ENCODE measurements around the gene EOLA2.
"Not testable (repeated sequence)": the region's sequence is repeated elsewhere in the genome, so short reads cannot be mapped to it uniquely, and the experiment has no call there.

The EOLA2 gene

GRCh38 chrX:149940674-149941024, 2.4 kb upstream of the EOLA2 start:
- not testable (repeated sequence) for H3K4me1 ChIP-seq (ENCODE audit: insufficient read depth, low read length); H3K9ac ChIP-seq (ENCODE audit: low read depth, low read length)

DNA sequence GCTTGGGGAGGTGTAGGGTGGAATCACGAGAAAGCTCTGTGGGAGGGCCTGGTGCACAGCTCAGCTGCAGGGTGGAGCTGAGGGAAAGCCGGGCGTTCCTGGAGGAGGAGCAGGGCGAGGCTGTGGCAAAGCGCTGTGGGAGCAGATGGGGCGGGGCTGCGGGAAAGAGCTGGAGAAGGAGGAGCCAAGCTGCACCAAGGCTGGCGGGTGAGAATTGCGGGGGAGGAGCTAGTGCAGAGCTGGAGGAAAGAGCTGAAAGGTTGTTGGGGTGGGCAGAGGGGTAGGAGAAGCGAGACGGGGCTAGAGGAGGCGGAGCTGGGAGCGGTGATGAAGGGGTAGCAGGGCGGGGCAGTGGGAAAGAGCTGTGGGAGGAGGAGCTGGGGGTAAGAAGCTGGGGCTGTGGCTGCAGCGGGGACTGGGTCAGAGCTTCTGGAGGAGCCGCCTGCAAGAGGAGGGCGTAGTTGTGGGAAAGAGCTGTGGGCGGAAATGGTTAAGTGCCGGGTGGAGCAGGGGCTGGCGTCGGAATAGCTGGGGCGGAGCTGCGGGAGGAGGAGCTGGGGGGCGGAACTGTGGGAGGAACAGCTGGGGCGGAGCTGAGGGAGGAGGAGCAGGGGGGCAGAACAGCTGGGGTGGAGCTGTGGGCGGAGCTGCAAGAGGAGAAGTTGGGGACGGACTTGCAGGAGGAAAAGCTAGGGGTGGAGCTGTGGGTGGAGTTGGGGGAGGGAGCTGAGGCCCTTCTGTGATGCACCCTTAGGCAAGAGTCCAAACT, 1.8 kb upstream of the EOLA2 start:
- no peaks in the 10 kb centered on the region for H3K36me3 ChIP-seq (ENCODE audit: insufficient read depth, low read length)
- peak overlapping the region; percentile 82 for H3K9ac ChIP-seq (ENCODE audit: low read depth, low read length)
- H3K4me1 ChIP-seq (ENCODE audit: insufficient read depth, low read length) = no peaks in the 10 kb centered on the region; the same call in 1 of the 2 replicates
- no peaks in the 10 kb centered on the region for H3K9me3 ChIP-seq (ENCODE audit: control insufficient read depth, insufficient read depth, low read length)

More at GRCh38 chrX:149940674-149941024, 2.4 kb upstream of the EOLA2 start:
- not testable (repeated sequence) for H3K36me3 ChIP-seq (ENCODE audit: insufficient read depth, low read length); H3K9me3 ChIP-seq (ENCODE audit: control insufficient read depth, insufficient read depth, low read length)

DNA sequence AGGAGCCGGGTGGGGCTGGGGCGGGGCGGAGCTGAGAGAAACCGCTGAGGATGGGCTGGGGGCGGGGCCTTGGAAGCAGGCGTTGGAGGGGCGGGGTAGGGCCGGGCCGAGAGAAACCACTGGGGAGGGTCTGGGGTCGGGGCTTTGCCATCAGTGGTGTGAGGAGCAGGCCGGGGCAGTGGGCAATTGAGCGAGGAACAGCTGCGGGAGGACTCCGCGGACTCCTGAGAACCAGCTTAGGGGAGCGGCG, 1.3 kb upstream of the EOLA2 start:
- Histone ChIP-seq H3K4me1 (ENCODE audit: insufficient read depth, low read length) (no peaks in the 10 kb centered on the region; the same call in 1 of the 2 replicates), H3K9ac (ENCODE audit: low read depth, low read length) (peak overlapping the region; percentile 82), H3K36me3 (ENCODE audit: insufficient read depth, low read length) (no peaks in the 10 kb centered on the region), H3K9me3 (ENCODE audit: control insufficient read depth, insufficient read depth, low read length) (no peaks in the 10 kb centered on the region)

- no peaks in the 10 kb centered on the region; the same call in 1 of the 2 replicates for H3K4me1 ChIP-seq (ENCODE audit: insufficient read depth, low read length)
- peak overlapping the region; percentile 76; the same call in 1 of the 2 replicates for H3K9ac ChIP-seq (ENCODE audit: low read depth, low read length)
- no peaks in the 10 kb centered on the region for H3K36me3 ChIP-seq (ENCODE audit: insufficient read depth, low read length)
- no peaks in the 10 kb centered on the region for H3K9me3 ChIP-seq (ENCODE audit: control insufficient read depth, insufficient read depth, low read length)
Measured at GRCh38 chrX:149938881-149939654, 777 bp upstream of the EOLA2 start.

GRCh38 chrX:149937871-149938426, 342 bp downstream of the EOLA2 start:
- H3K9me3 ChIP-seq (ENCODE audit: control insufficient read depth, insufficient read depth, low read length) = no peaks in the 10 kb centered on the region
- peak overlapping the region; percentile 76 for H3K9ac ChIP-seq (ENCODE audit: low read depth, low read length)
- no peaks in the 10 kb centered on the region for H3K36me3 ChIP-seq (ENCODE audit: insufficient read depth, low read length)
- H3K4me1 ChIP-seq (ENCODE audit: insufficient read depth, low read length) = no peaks in the 10 kb centered on the region; the same call in 1 of the 2 replicates

GRCh38 chrX:149937328-149937727, 963 bp downstream of the EOLA2 start:
- H3K9ac ChIP-seq (ENCODE audit: low read depth, low read length) = peak overlapping the region; percentile 76
- not testable (repeated sequence) for H3K4me1 ChIP-seq (ENCODE audit: insufficient read depth, low read length); H3K9me3 ChIP-seq (ENCODE audit: control insufficient read depth, insufficient read depth, low read length); H3K36me3 ChIP-seq (ENCODE audit: insufficient read depth, low read length)

GRCh38 chrX:149933547-149933946, 4.7 kb downstream of the EOLA2 start:
- H3K36me3 ChIP-seq (ENCODE audit: insufficient read depth, low read length); H3K4me1 ChIP-seq (ENCODE audit: insufficient read depth, low read length); H3K9me3 ChIP-seq (ENCODE audit: control insufficient read depth, insufficient read depth, low read length); H3K9ac ChIP-seq (ENCODE audit: low read depth, low read length): not testable (repeated sequence)

DNA sequence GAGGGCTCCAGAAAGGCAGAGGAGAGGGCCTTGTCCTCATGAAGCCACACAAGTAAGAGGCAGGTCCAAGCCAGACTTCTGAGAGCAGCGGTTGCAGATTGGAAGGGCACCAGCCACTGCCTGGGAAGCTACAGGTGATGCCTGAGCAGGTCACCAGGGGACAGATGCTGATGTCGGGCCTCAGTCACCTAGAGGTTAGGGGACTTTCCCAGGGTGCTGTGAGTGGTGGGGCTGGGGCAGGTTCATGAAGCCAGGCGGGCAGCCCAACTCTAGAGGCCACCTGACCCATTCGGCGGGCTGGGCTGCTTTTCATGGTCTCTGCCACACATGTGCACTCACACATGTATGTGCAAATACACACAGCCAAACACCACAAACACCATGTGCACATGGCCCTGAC, 5.3 kb downstream of the EOLA2 start:
- not testable (repeated sequence) for H3K4me1 ChIP-seq (ENCODE audit: insufficient read depth, low read length); H3K36me3 ChIP-seq (ENCODE audit: insufficient read depth, low read length); H3K9ac ChIP-seq (ENCODE audit: low read depth, low read length); H3K9me3 ChIP-seq (ENCODE audit: control insufficient read depth, insufficient read depth, low read length)

GRCh38 chrX:149932150-149932549, 6.1 kb downstream of the EOLA2 start:
- H3K36me3 ChIP-seq (ENCODE audit: insufficient read depth, low read length); H3K4me1 ChIP-seq (ENCODE audit: insufficient read depth, low read length); H3K9me3 ChIP-seq (ENCODE audit: control insufficient read depth, insufficient read depth, low read length); H3K9ac ChIP-seq (ENCODE audit: low read depth, low read length): not testable (repeated sequence)

DNA sequence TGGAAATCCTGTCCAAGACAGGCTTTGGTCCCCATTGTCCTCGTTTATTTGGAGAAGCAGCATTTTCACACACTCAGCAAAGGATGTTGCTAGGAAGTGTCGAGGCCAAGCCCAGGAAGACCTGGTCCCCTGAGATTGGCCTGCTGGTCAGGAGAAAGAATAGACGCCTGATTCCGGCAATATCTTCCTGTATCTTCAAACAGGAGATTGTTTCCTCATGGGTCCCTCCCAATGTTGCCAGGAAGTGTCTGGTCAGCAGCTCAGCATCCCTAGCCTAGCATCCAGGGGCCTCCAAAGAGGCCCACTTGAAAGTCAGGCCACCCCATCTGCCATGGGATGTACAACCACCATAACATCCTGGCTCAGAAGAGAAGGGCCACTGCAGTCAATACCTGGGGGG, 6.9 kb downstream of the EOLA2 start:
- not testable (repeated sequence) for H3K9me3 ChIP-seq (ENCODE audit: control insufficient read depth, insufficient read depth, low read length); H3K36me3 ChIP-seq (ENCODE audit: insufficient read depth, low read length); H3K9ac ChIP-seq (ENCODE audit: low read depth, low read length); H3K4me1 ChIP-seq (ENCODE audit: insufficient read depth, low read length)

- not testable (repeated sequence) for H3K36me3 ChIP-seq (ENCODE audit: insufficient read depth, low read length); H3K4me1 ChIP-seq (ENCODE audit: insufficient read depth, low read length); H3K9me3 ChIP-seq (ENCODE audit: control insufficient read depth, insufficient read depth, low read length); H3K9ac ChIP-seq (ENCODE audit: low read depth, low read length)
Measured at GRCh38 chrX:149929400-149929799, 8.9 kb downstream of the EOLA2 start, which contains the start of gene HSFX4. TSS of gene HSFX4 (plus strand) at chrX:149929573. CDS start at chrX:149929645, 72 bp downstream.

DNA sequence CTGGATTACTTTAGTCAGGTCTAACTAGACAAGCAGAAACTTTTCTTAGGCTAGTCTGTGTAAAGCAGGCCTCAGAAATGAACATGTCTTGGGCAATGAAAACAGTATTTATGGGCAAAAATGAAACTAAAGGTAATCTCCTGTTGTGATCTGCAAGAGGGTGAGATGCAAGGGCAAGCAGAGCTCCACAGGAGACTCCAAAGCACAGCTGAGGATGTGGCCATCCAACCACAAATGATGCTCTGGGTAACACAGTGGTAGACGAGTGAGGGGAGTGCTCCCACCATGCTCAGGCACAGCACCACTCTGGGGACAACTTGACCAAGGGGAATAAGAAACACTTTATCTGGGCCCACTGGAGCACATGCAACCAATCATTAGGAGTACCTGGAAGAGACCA, 9.7 kb downstream of the EOLA2 start:
- not testable (repeated sequence) for H3K9me3 ChIP-seq (ENCODE audit: control insufficient read depth, insufficient read depth, low read length); H3K4me1 ChIP-seq (ENCODE audit: insufficient read depth, low read length); H3K36me3 ChIP-seq (ENCODE audit: insufficient read depth, low read length); H3K9ac ChIP-seq (ENCODE audit: low read depth, low read length)

- H3K9me3 ChIP-seq (ENCODE audit: control insufficient read depth, insufficient read depth, low read length); H3K36me3 ChIP-seq (ENCODE audit: insufficient read depth, low read length); H3K4me1 ChIP-seq (ENCODE audit: insufficient read depth, low read length); H3K9ac ChIP-seq (ENCODE audit: low read depth, low read length): not testable (repeated sequence)
Measured at GRCh38 chrX:149927964-149928258, 10.4 kb downstream of the EOLA2 start.

DNA sequence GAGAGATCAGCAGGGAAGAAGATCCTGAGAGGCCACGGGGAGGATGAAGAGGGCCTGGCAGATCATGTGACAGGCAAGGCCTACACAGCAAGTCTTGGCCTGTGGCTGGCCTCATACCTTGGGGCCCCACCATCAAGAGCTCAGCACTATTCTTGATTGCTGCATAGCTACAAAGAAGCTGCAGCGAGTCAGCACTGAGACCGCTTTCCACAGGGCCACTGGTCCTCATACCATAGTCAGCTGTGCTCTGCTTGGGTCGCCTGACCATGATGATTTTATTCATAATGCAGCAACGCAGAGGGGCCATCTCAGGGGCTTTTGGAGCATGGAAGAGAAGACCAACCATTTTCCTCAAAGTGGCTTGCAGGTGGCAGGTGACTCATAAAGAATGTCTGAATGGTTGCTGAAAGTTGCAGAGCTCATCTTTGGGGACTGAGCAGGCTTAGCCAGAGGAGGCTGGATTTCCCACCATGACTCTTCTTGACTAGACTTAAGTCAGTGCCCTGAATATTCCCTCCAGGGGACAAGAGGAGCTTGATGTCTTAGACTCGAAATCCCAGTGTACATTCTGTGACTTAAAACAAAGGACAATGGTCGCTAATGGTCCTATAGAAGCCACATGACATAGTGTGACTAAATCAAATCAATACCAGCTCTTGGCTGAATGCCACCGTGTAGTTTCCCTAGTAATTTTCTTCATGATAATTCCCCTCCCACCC, 10.9 kb downstream of the EOLA2 start:
- not testable (repeated sequence) for H3K4me1 ChIP-seq (ENCODE audit: insufficient read depth, low read length); H3K9ac ChIP-seq (ENCODE audit: low read depth, low read length); H3K9me3 ChIP-seq (ENCODE audit: control insufficient read depth, insufficient read depth, low read length); H3K36me3 ChIP-seq (ENCODE audit: insufficient read depth, low read length)

DNA sequence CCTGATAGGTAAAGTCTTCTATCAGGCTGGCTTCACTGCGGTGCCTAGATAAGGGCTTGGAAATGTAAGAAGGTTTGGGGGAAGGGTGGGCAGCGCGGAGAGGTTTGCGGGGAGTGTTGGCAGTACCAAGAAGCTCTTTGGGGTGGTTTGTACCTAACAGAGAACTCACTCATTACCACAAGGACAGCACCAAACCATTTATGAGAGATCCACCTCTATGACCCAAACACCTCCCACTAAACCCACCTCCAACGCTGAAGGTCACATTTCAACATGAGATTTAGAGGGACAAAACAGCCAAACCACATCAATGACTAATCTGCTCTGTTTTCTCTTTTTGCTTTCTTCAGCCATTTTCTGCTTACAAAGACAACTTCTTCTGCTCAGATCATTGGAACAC, 13.9 kb downstream of the EOLA2 start:
- not testable (repeated sequence) for H3K9ac ChIP-seq (ENCODE audit: low read depth, low read length); H3K9me3 ChIP-seq (ENCODE audit: control insufficient read depth, insufficient read depth, low read length); H3K36me3 ChIP-seq (ENCODE audit: insufficient read depth, low read length); H3K4me1 ChIP-seq (ENCODE audit: insufficient read depth, low read length)
